ENCODE measurements around the gene NOVA2.
"Not testable (repeated sequence)": the region's sequence is repeated elsewhere in the genome, so short reads cannot be mapped to it uniquely, and the experiment has no call there.

Gene NOVA2

DNA sequence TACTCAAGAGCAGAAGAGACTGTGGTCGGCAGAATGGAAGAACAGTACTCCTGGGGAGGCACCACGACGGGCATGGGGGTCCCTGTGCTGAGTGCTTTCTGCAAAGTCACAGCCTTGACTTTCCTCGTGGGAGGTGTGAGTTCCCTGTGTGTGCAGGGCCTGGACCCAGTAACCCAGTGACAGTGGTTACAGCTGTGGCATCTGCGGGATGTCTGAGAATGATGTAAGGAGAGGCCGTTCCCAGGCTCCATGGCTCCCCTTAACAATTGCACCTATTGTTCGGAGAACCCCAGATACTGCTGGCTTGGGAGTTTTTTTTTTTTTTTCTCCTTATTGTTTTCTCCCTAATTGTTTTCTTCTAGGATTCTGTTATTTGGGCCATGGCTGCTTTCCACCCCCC lies 54.0 kb downstream of the NOVA2 start:
- no peak for DNase-seq

DNA sequence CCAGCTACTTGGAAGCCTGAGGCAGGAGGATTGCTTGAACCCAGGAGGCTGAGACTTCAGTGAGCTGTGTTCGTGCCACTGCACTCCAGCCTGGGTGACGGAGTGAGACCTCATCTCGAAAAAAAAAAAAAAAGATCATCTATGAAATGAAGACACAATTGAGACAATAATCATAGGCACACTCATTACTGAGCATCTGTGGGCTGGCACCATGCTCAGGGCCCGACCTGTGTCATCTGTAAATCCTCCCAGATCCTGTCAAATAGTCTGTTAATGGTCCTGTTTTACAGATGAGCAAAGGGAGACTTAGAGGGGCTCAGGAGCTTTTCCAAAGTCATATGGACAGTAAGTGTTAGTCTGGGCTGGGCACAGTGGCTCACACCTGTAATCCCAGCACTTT lies 54.9 kb downstream of the NOVA2 start:
- no peak for DNase-seq

DNA sequence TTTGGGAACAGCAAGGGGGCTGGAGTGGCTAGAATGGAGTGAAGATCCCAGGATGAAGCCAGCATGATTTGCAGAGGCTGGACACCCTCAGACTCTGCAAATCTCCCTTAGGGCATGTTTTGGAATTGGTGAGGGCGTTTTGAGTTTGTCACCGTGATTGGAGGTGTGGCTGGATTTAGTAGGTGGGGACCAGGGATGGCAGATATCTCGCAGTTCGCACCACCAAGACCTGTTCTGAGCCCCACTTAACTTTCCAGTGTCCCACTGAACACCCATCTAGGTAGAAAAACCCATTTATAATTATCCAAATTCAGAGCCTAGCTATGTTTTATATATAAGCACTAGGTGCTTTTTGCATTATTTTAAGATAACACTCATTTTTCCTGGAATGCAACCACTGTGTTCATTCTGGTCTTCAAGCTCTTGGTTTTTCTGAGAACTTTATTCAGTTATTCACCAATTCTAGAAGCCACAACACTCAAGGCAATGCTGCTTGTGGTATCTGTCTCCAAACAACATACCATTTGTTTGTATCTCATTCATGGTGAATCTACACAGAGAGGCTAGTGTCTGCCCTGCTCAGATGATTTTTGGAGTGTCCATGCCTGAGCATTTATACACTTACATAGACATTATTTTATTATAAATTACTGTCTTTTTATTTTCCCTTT lies 56.1 kb downstream of the NOVA2 start:
- DNase-seq = no peak

DNA sequence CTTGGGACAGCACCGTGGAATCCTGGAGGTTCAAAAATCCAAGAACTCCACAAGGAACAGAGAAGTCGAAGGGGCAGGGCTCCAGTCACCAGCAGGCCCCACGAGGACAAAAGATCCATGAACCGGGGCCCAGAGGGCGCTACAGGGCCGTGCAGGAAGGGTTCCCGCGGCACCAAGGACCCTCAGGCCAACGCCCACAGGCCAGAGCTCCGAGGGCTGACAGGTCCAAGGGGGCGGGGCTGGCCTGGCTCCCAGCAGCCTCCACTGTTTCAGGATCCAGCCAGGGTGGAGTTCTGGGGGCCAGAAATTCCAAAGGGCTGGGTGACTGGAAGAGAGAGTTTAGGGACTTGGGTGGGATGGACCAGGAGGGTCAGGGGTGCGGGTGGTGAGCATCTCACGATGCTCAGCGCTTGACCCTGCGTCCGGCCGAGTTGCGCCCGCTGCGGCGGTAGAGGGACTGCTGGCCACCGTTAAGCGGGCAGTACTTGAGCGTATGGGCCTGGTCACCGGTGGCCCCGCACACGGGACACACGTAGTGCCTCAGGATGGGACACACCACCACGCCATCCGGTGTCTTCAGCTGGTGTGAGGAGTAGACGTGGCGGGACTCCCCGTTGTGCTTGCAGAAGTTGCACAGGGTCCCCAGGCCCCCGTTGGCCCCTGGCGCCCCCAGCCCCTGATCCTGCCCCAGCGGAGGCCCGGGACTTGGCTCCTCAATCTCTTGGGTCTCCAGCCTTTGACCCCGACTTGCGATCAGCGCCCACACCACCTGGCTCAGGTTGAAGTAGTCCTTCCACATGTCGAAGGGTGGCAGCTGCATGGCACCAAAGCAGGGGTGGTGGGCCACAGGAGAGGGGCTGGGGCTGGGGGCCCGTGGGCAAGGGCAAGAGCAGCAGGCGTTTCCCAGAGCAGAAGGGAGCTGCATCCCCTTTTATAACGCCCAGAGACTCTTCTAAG lies 59.5 kb downstream of the NOVA2 start, which contains the start of gene NANOS2:
TSS of gene NANOS2 (minus strand) at position 905 of the 957 bp plus-strand sequence. CDS start at position 820, 85 bp downstream.
- DNase-seq = peak in 1 of 3 donors; percentile 31

DNA sequence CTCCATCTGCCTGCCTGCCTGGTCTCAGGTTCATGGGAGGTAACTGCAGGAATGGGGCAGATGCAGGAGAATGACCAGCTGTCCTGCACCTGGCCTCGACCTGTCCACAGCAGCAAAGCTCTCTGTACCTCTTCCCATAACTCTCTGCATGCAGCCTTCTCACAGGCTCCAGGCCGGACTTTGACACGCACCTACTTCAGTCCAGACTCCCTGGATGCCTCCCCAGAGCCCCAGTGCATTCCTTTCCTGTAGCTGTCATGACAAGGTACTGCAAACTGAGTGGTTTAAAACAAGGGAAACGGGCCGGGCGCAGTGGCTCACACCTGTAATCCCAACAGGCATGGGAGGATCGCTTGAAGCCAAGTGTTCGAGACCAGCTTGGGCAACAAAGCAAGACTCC lies 62.4 kb downstream of the NOVA2 start:
- DNase-seq = no peak

DNA sequence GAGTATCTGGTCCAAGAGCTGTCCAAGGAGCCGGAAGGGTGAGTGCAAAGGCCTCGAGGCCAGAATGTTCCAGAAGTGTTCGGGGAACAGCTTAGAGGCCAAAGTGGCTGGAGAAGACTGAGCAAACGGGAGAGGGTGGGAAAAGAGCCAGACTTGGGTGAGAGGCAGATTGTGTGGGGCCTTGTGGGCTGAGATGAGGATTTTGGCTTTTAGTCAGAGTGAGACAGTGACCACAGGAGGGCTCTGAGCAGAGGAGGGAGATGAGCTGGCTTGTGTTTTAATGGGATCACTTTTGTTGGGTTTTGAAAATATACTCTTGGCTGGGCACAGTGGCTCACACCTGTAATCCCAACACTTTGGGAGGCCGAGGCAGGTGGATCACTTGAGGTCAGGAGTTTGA lies 64.7 kb downstream of the NOVA2 start:
- DNase-seq = no peak

DNA sequence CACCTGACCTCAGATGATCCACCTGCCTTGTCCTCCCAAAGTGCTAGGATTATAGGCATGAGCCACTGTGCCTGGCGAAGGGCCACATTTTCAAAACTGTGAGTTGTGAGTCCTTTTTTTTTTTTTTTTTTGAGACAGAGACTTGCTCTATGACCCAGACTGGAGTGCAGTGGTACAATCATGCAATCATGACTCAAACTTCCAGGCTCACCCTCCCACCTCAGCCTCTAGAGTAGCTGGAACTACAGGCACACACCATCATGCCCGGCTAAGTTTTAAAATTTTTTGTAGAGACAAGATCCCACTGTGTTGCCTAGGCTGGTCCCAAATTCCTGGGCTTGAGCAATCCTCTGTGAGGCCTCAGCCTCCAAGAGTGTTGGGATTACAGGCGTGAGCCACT lies 67.4 kb downstream of the NOVA2 start:
- peak; percentile 53 to 66 (median 55) for DNase-seq

DNA sequence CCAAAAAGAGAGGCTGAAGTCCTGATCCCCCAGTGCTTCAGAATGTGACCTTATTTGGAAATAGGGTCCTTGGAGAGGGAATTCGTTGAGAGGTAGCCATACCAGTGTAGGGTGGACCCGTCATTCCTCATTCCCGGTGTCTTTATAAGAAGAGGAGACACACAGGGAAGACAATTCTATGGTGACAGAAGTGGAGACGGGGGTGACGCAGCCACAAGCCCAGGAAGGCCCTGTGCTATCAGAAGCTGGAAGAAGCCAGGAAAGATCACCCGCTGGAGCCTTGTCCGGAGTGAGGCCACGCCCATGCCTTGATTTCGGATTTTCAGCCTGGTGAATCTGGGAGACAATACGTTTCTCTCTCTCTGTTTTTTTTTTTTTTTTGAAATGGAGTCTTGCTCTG lies 68.7 kb downstream of the NOVA2 start:
- no peak for DNase-seq

DNA sequence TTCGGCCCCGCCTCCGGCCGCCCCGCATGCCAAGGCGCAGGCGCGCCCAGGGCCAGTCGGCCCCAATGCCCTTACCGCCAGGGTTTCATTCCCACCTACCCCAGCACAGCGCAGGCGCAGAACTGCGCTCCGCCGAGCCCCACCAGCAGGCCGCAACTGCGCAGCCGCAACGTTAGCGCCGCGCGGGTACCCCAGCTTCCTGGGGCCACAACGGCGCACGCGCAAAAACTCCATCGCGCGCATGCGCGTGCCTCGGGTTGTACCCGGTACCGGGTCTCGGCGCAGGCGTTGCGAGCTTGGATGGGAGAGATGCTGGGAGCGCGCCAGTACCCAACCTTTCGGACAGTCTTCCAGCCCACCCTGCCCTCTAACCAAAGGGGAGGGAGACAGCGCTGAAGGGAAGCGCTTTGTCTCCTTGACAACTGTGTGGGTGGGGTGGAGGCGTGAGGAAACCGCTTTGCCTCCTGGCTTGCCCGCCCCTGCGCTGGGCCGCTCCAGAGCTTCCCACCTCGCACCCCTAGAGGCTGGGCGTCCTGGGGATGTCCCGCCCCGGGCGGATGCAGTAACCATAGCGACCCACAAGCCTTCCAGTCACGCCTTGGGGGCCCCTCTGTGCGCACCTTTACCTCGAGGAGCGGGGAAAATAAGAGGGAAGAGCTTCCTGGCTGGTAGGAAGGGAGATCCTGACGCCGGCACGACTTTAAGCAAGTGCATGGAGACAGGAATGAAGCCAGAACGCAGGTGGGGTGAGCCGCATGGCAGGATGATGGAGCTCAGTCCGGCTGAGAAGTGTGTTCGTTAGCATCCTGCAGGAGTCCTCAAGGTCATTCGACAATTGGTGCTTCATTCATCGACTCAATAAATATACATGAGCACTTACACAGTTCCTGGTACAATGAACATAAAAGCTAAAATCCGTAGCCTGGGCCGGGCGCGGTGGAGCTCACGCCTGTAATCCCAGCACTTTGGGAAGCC lies 70.7 kb downstream of the NOVA2 start:
- peak; percentile 99 to 100 (median 99) for DNase-seq

DNA sequence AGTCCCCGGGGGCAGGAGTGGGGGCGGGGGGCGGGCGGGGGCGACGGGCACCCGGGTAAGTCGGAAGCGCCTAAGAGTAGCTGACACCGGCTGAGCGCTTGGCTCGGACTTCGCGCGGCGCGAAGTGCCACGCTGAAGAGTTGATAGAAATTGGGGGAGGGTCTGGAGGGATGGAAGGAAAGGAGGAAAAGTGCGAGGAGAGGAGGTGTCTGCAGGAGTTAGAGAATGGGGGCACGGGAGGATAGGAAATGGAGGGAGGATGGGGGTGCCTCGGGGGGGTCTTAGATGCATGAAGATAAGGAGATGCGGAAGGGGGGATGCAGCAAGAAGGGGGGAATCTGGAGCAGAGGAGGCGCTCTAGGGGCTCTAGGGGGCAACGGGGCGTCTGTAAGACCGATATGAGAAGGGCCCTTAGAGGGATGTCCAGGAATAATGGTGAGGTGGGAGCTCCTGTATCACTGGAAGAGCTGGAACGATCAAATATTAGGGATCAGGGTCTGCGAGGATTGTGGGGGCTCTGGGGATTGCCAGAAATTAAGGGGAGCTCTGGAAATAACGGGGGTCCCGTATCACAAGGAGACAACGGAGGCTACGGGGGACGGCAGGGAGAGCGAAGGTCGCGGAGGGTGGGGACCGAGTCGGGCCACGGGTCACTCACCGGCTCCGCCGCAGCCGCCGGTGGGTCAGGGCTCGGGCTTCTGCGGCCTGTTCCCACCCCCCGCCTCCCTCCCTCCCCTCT lies 71.6 kb downstream of the NOVA2 start, which contains the start of gene MYPOP:
TSS of gene MYPOP (minus strand) at position 702 of the 739 bp plus-strand sequence. CDS start 840 bp downstream, outside the sequence.
- DNase-seq = no peak

DNA sequence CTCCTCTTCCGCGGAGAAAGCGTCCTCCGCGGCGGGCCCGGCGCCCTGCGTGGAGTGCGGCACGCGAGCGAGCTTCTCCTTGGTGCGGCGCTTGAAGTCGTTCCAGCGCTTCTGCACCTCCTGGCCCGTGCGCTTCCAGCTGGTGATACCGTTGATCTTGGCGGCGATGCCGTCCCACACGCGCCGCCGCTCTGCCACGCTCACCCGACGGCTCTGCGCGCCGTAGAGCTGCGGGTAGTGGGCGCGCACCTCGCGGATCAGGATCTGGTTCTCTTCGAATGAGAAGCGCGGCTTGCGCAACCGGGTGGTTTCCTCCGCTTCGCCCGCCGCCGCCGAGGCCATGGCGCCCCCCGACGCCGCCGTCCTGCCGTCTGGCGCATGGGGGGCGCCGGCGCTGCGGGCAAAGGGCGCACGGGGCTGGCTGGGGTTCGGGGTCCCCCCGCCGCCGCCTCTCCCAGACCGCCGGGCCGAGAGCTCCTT lies 72.2 kb downstream of the NOVA2 start:
- DNase-seq = peak; percentile 65 to 86 (median 75)

DNA sequence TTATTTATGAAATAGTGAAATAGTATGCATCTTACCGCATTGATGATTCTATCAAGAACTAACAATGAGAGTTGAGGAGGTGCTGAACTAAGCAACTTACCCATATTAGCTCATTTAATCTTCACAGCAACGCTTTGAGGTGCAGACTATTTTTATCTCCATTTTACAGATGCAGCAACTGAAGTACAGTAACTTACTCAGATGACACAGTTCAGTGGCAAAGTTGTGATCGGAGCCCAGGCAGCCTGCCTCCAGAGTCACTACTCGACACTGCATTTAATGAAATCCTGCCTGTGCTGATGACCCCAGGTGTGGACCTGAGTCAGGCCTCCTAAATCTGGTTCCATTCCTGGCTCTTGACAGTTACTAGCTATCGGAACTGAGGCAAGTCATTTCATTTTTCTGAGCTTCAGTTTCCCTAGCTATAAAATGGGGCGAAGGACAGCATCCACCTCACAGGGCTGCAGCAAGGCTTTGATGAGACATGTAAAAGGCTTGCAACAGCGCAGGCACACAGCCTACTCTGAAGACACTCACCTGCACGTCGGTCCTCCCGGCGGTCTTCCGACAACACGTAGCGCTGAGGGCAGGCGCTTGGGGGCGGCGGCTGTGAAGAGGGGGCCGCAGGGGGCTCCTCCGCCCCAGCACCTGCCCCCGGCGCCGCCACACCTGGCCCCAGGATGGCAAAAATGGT lies 72.8 kb downstream of the NOVA2 start:
- no peak for DNase-seq

DNA sequence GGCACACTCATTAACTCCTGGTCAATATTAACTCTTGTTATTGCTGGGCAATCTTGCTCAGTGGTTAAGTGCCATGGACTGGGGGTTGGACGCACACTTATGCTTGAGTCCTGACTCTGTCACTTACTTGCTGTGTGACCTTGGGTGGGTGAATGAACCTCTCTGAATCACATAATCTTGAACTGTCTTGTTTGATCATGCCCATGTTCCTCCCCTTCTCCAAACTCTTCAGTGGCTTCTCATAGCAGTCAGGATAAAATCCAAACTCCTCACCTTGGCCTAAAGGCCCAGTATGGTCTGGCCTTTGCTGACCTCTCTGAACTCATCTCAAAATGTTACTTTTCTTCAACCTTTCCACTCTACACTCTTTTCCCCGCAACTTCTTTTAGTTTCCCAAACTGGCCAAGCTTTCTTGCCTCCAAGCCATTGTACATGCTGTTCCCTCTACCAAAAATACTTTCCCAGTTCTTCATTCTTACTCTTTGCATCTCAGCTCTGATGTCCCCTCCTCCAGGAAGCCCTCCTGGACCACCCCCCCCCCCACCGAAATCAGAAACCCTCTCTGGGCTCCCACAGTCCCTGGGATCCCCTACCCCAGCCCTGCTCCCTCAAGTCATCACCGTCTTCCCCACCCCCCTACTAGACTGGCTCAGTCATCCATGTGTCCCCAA lies 73.6 kb downstream of the NOVA2 start:
- no peak for DNase-seq

DNA sequence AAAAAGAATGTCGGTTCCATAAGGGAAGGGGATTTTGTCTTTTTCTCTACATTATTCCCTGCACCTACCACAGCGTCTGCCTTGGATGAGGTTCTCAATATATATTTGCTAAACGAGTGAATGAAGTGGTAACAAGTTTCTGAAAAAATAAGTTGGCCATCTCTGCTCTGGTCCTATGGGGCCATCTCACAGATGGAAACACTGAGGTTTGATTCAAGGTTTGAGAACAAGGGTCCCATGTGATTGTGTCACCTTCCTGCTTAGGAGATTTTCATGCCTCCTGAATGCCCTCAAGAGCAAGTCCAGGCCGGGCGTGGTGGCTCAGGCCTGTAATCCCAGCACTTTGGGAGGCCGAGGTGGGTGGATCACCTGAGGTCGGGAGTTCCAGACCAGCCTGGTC lies 74.4 kb downstream of the NOVA2 start:
- DNase-seq = no peak

DNA sequence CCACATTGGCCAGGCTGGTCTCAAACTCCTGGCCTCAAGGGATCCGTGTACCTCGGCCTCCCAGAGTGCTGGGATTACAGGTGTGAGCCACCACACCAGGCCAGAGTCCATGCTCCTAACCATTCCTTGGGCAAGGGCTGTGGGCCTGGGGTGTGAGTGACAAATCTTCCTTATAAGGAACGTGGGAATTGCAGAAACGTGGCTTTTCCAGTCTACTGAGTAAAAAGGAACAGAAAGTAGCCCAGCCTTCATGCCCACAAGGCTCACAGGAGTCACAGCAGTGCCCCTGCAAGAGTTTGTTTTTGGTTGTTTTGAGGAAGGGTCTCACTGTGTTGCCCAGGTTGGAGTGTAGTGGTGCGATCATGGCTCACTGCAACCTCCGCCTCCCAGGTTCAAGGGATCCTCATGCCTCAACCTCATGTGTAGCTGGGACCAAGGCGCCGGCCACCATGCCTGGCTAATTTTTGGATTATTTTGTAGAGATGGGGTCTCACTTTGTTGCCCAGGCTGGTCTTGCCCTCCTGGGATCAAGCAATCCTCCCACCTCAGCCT lies 76.3 kb downstream of the NOVA2 start:
- DNase-seq = peak; percentile 75 to 78 (median 77)

DNA sequence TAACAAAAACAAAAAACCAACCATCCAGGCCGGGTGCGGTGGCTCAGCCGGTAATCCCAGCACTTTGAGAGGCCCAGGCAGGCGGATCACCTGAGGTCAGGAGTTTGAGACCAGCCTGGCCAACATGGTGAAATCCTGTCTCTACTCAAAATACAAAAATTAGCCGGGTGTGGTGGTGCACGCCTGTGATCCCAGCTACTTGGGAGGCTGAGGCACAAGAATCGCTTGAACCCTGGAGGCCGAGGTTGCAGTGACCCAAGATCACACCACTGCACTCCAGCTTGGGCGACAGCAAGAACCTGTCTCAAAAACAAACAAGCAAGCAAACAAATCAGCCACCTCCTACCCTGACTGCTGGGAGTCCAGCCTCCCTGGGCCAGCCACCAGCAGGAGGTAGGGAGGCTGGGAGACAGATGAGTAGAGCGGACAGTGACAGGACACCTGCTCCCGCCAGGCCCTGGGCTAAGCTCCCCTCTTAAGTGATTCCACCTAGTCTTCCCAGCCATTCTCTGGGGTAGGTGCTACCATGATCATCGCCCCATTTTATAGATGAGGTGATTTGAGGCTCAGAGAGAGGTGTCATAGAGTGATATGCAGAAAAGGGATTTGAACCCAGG lies 77.6 kb downstream of the NOVA2 start:
- not testable (repeated sequence) for DNase-seq

DNA sequence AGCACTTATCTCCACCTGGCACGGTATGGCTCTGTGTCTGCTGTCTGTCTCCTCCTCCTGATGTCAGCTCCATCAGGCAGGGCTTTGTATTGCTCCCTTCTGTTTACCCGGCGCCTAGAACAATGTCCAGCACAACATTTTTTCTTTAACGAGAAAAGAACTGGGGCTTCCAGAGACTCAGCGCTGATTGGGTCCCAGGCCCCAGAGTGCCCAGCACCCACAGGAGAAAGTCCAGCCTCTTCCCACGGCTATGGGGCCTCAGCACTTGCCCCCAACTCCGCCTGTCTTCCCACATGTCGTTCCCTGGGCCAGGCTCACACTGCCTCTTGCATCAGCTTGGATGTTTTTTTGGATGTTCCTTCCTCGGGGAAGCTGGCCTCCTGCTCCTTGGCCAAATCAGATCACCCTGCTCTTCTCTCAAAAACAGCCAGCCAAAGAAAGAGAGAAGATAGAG lies 78.1 kb downstream of the NOVA2 start:
- DNase-seq = no peak

DNA sequence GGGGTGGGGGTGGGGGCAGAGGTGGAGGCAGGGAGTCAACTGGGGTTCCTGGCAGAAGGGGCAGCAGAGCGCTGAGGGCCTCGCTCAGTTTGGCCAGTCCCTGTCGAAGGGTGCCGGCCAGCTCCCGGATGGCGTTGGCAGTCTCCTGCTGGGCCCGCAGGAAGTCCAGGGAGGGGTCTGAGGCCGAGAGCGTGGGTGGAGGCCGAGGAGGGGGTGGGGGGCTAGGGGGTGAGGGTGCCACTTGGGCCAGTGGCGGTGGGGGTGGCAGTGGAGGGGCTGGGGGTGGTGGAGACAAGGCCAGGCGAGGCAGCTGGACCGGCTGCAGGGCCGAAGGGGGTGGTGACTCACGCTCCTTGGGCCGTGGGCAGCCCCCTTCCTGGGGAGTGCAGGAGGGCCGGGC lies 82.8 kb downstream of the NOVA2 start:
- DNase-seq = no peak

DNA sequence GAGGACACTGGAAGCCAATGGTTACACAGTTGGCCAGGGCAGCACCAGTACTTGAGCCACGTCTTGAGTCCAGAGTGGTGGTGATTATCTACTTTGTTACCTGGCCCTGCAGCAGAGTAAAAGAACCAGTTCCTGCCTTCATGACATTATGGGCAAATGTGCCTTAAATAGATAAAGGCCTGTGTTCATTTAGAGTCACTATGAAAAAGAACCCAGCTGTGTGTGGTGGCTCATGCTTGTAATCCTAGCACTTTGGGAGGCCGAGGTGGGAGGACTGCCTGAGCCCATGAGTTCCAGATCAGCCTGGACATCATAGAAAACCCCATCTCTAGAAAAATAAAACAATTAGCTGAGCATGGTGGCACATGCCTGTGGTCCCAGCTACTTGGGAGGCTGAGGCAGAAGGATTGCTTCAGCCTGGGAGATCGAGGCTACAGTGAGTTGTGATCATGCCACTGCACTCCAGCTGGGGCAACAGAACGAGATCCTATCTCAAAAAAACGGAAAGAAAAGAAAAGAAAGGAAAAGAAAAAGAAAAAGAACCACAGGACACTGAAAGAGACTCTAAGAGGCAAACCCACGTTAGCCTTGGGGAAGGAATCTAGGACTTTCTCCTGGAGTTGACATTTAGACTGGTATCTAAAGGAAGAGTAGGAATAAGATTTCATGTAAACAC lies 84.3 kb downstream of the NOVA2 start:
- no peak for DNase-seq

Data from suppressor macrophage treated with lipopolysaccharide for 1 hour (primary cell).